Spleen (tissue), 11 donors: ENCODE data around the gene MGAT5. TPM values are rescaled to one million over a fixed set of nuclear protein-coding genes. Genes with fewer than 3 reads are reported as not detected.

Experiments used
- DNase-seq: peaks from one replicate; pipeline ENCODE4 v3.0.0-alpha.2; 2020
- H3K27ac ChIP-seq, 8 donors: fragments of 200-600 bp; sonication (generic) in 7 of 8; 1 replicate in 4 of 8; 2 replicates in 4 of 8; pipeline versions ENCODE4 v1.5.0 to v1.8.0; 2016 to 2021; ENCODE audit warnings: inconsistent platforms in 4 of 8, mild to moderate bottlenecking in 4 of 8, moderate library complexity in 1 of 8
- H3K27me3 ChIP-seq, 7 donors: fragments of 200-600 bp; sonication (generic) in 6 of 7; replicated peaks in 1 of 7; 1 replicate in 4 of 7; 2 replicates in 3 of 7; pipeline versions ENCODE4 v1.5.0 to v1.8.0; 2016 to 2021; ENCODE audit warnings: inconsistent platforms in 3 of 7, mild to moderate bottlenecking in 1 of 7
- H3K36me3 ChIP-seq, 6 donors: fragments of 200-600 bp; sonication (generic) in 5 of 6; 1 replicate in 4 of 6; 2 replicates in 2 of 6; pipeline versions ENCODE4 v1.5.0 to v1.8.0; 2016 to 2021; ENCODE audit warnings: inconsistent platforms in 2 of 6
- H3K4me1 ChIP-seq, 6 donors: fragments of 200-600 bp; sonication (generic) in 5 of 6; 1 replicate in 3 of 6; 2 replicates in 3 of 6; pipeline versions ENCODE4 v1.5.0 to v1.8.0; 2016 to 2021; ENCODE audit warnings: inconsistent platforms in 3 of 6
- H3K4me3 ChIP-seq, 8 donors: fragments of 200-600 bp; sonication (generic) in 7 of 8; 1 replicate in 4 of 8; 2 replicates in 4 of 8; pipeline versions ENCODE4 v1.5.0 to v1.8.0; 2016 to 2021; ENCODE audit warnings: inconsistent platforms in 4 of 8, mild to moderate bottlenecking in 4 of 8, moderate library complexity in 2 of 8
- H3K9me3 ChIP-seq, 8 donors: fragments of 200-600 bp; sonication (generic) in 7 of 8; 1 replicate in 4 of 8; 2 replicates in 4 of 8; pipeline versions ENCODE4 v1.5.0 to v1.8.0; 2016 to 2021; ENCODE audit warnings: inconsistent platforms in 4 of 8
- CTCF ChIP-seq, 11 experiments: fragments of 200-600 bp in 7 of 11; fragments of 450-650 bp in 4 of 11; sonication (generic) in 4 of 11; IDR thresholded peaks in 8 of 11; conservative IDR thresholded peaks in 3 of 11; 1 replicate in 7 of 11; 2 replicates in 4 of 11; pipeline versions ENCODE4 v1.4.0 to v1.8.0; 2016 to 2021; ENCODE audit warnings: antibody characterized with exemption in 11 of 11, inconsistent platforms in 4 of 11, mild to moderate bottlenecking in 1 of 11
- POLR2A ChIP-seq, 3 donors: fragments of 450-650 bp; IDR thresholded peaks; one replicate each; pipeline ENCODE4 v1.5.1; 2017; ENCODE audit warnings: antibody characterized with exemption in 3 of 3, mild to moderate bottlenecking in 1 of 3
- POLR2AphosphoS5 ChIP-seq, 3 donors: sonication (generic); formaldehyde crosslinking; IDR thresholded peaks; one replicate each; pipeline ENCODE4 v1.5.1; 2017; ENCODE audit warnings: antibody characterized with exemption in 3 of 3
- WGBS, 5 donors: extraction: QIAGEN DNeasy Blood & Tissue Kit in 3 of 5; methylation state at CpG; one replicate each; pipeline versions ENCODE4 v1.1.5 to v1.1.7; 2013 to 2018; 5-methylcytosine and 5-hydroxymethylcytosine counted together
- intact Hi-C: fragments of 100-400 bp; cut with DNase I; formaldehyde crosslinking; loops from one replicate; pipeline ENCODE4 v1.15.0; 2023; ENCODE audit warnings: low total_unique reads
- polyA plus RNA-seq, 3 donors: library from polyadenylated mRNA; stranded (reverse); fragments of 200-250 nt; gene quantifications; one replicate each; pipeline ENCODE4 v1.2.1, GENCODE V29; 2013
- total RNA-seq, 7 donors: library from RNA; depleted of rRNA in 3 of 7; stranded (reverse); fragments of >200 nt in 3 of 7; fragmentation: NEBNext Ultra II Directional in 4 of 7; extraction: Animal tissue kit (Norgen Biotek cat#: 25700) in 4 of 7; gene quantifications; one replicate each; pipeline versions ENCODE4 v1.1.0 to v1.2.1, GENCODE V29; 2016 to 2021
- donor health status: healthy with polysubstance abuse.
- donor health status: DM: no; HTN: no; CAD: no; lungs with moderate emphysema.
- donor health status: DM: no; HTN: no; CAD: no.
- donor health status: Bipolar disorder and iron deficiency.
- donor health status: healthy.
- donor health status: DM: no; HTN: no; CAD: no.
- donor health status: DM: yes; HTN: yes; CAD: no.

MGAT5 gene
- total and polyA plus RNA-seq, 10 donors, result 11.2 to 110 (median 91.9) TPM

GRCh38 chr2:134333646-134334189 is 79.8 kb downstream of the MGAT5 start:
- whole genome bisulfite sequencing, 5 donors, result 84 to 90% (median 89%) methylated on average over 3 of the region's 3 CpGs
- Histone ChIP-seq H3K4me1 (peaks cover 0 to 53% (median 18%) of the 10 kb centered on the region in 6 donors), H3K27me3 (no peaks in the 10 kb centered on the region), H3K27ac (no peak overlapping the region), H3K4me3 (no peak overlapping the region), H3K36me3 (peaks cover 0 to 56% (median 5%) of the 10 kb centered on the region in 6 donors), H3K9me3 (peaks cover 0 to 8% (median 4%) of the 10 kb centered on the region in 8 donors)
- no peak for DNase-seq
- intact Hi-C loops, result no loop called here
- TF ChIP-seq POLR2A (IDR thresholded peaks at IDR 0.05) (no peak), POLR2AphosphoS5 (IDR thresholded peaks at IDR 0.05) (no peak), CTCF (IDR thresholded peaks at IDR 0.05 in 8 of 11, conservative IDR thresholded peaks at IDR 0.05 in 3 of 11) (no peak)

- Histone ChIP-seq H3K4me1 (peaks cover 0 to 50% (median 19%) of the 10 kb centered on the region in 6 donors), H3K4me3 (no peak overlapping the region), H3K27me3 (no peaks in the 10 kb centered on the region), H3K27ac (no peak overlapping the region), H3K36me3 (peaks cover 0 to 56% (median 7%) of the 10 kb centered on the region in 6 donors), H3K9me3 (peaks cover 0 to 8% (median 4%) of the 10 kb centered on the region in 8 donors)
- intact Hi-C loops, result no loop called here
- DNase-seq, result no peak
- 60 to 66% (median 63%) methylated on average over 3 of the region's 3 CpGs for WGBS, 5 donors
- no peak for TF ChIP-seq POLR2AphosphoS5 (IDR thresholded peaks at IDR 0.05)
- TF ChIP-seq CTCF (IDR thresholded peaks at IDR 0.05 in 8 of 11, conservative IDR thresholded peaks at IDR 0.05 in 3 of 11), result no peak
- no peak for TF ChIP-seq POLR2A (IDR thresholded peaks at IDR 0.05)
These were observed 80.9 kb downstream of the MGAT5 start for GRCh38 chr2:134334542-134335353.

- no peak for DNase-seq
- WGBS, 5 donors, result 33 to 73% (median 62%) methylated on average over 1 of the region's 1 CpG
- intact Hi-C loops, result no loop called here
- H3K27me3 ChIP-seq, result no peaks in the 10 kb centered on the region
- H3K4me1 ChIP-seq, result peaks cover 0 to 55% (median 19%) of the 10 kb centered on the region in 6 donors
- no peak overlapping the region for H3K4me3 ChIP-seq
- H3K9me3 ChIP-seq, result peaks cover 0 to 8% (median 4%) of the 10 kb centered on the region in 8 donors
- peak overlapping the region in 1 of 8 donors; percentile 20 for H3K27ac ChIP-seq
- H3K36me3 ChIP-seq, result peaks cover 0 to 56% (median 7%) of the 10 kb centered on the region in 6 donors
- no peak for TF ChIP-seq POLR2AphosphoS5 (IDR thresholded peaks at IDR 0.05)
- TF ChIP-seq POLR2A (IDR thresholded peaks at IDR 0.05), result no peak
- no peak for TF ChIP-seq CTCF (IDR thresholded peaks at IDR 0.05 in 8 of 11, conservative IDR thresholded peaks at IDR 0.05 in 3 of 11)
These were observed 81.7 kb downstream of the MGAT5 start for GRCh38 chr2:134335601-134336000.

- WGBS, 5 donors, result 52 to 62% (median 58%) methylated on average over 4 of the region's 4 CpGs
These were observed 82.5 kb downstream of the MGAT5 start for GRCh38 chr2:134336352-134336751.

More at GRCh38 chr2:134336352-134336751, 82.5 kb downstream of the MGAT5 start:
- no peak for DNase-seq
- Histone ChIP-seq H3K4me3 (no peak overlapping the region), H3K4me1 (peaks cover 0 to 63% (median 19%) of the 10 kb centered on the region in 6 donors), H3K9me3 (peaks cover 0 to 5% (median 3%) of the 10 kb centered on the region in 8 donors), H3K27me3 (no peaks in the 10 kb centered on the region), H3K27ac (peak overlapping the region in 2 of 8 donors; percentile 9 to 20), H3K36me3 (peaks cover 0 to 55% (median 7%) of the 10 kb centered on the region in 6 donors)
- TF ChIP-seq CTCF (IDR thresholded peaks at IDR 0.05 in 8 of 11, conservative IDR thresholded peaks at IDR 0.05 in 3 of 11) (no peak), POLR2AphosphoS5 (IDR thresholded peaks at IDR 0.05) (no peak), POLR2A (IDR thresholded peaks at IDR 0.05) (no peak)
- intact Hi-C loops, result no loop called here
